ENCODE data around the gene MID1.

The MID1 gene

GRCh38 chrX:10620121-10620699 lies at the start of gene MID1:
Gene MID1 (minus strand): TSS chrX:10620585. CDS start chrX:10567547, 53,038 bp downstream.
- peak within 1 kb of the TSS; percentile 89 for H3K27ac ChIP-seq (ENCODE audit: extremely low read depth, low read depth, low read length)
- no peaks in the 10 kb centered on the region for H3K36me3 ChIP-seq (ENCODE audit: control insufficient read depth in 2 of 2, insufficient read depth in 1 of 2, low read length in 2 of 2)
- ChIA-PET POLR2A (interaction anchor here (0.6 to 2.5 kb wide), 4 partner anchors 10 to 134 kb away, joined by 3 to 11 read pairs (median 3); no protein-coding TSS in a partner anchor), CTCF (interaction anchor here (0.7 to 5.4 kb wide), 6 partner anchors 12 to 465 kb away, joined by 3 to 45 read pairs (median 3); no protein-coding TSS in a partner anchor)
- no peaks in the 10 kb centered on the region for H3K4me1 ChIP-seq (ENCODE audit: control insufficient read depth, insufficient read depth, low read length)
- no peaks in the 10 kb centered on the region for H3K9me3 ChIP-seq (ENCODE audit: control insufficient read depth, insufficient read depth, low read depth, low read length)
- H3K4me3 ChIP-seq (ENCODE audit: low read depth, low read length): peak within 1 kb of the TSS; percentile 62
- TF ChIP-seq ZNF280D (tag by site-specific recombination; IDR thresholded peaks at IDR 0.05): no peak
- no peak for TF ChIP-seq ZNF248 (tag by site-specific recombination; IDR thresholded peaks at IDR 0.05)
- TF ChIP-seq ZNF768 (tag by site-specific recombination; IDR thresholded peaks at IDR 0.05): no peak
- TF ChIP-seq GLIS2 (tag by site-specific recombination; IDR thresholded peaks at IDR 0.05): 0 out of 2 replicates have a peak, but pooled peaks have one; percentile 31
- peak; percentile 52; the same call in 1 of the 2 replicates for TF ChIP-seq MYNN (tag by site-specific recombination; IDR thresholded peaks at IDR 0.05; ENCODE audit: borderline replicate concordance)
- TF ChIP-seq TCF7L2 (IDR thresholded peaks at IDR 0.05; ENCODE audit: borderline replicate concordance, low read depth, low read length): peak; percentile 92
- no peak for TF ChIP-seq ZNF645 (tag by site-specific recombination; IDR thresholded peaks at IDR 0.05)
- no peak for TF ChIP-seq ZNF701 (tag by site-specific recombination; IDR thresholded peaks at IDR 0.05)
- no peak for TF ChIP-seq PBX3 (CRISPR knock-in tag; IDR thresholded peaks at IDR 0.05)
- no peak for TF ChIP-seq MZF1 (tag by site-specific recombination; IDR thresholded peaks at IDR 0.05; ENCODE audit: borderline replicate concordance)
- no peak for TF ChIP-seq ZNF596 (tag by site-specific recombination; IDR thresholded peaks at IDR 0.05)
- TF ChIP-seq SP2 (tag by site-specific recombination; IDR thresholded peaks at IDR 0.05): peak; percentile 42
- no peak for TF ChIP-seq ZNF223 (tag by site-specific recombination; IDR thresholded peaks at IDR 0.05)
- peak; percentile 47; the same call in 1 of the 2 replicates for TF ChIP-seq ZBTB17 (tag by site-specific recombination; IDR thresholded peaks at IDR 0.05)
- no peak for TF ChIP-seq ZBTB44 (tag by site-specific recombination; IDR thresholded peaks at IDR 0.05)
- TF ChIP-seq ZNF544 (tag by site-specific recombination; IDR thresholded peaks at IDR 0.05): no peak
- no peak for TF ChIP-seq ZNF664 (tag by site-specific recombination; IDR thresholded peaks at IDR 0.05)
- TF ChIP-seq ZNF335 (tag by site-specific recombination; conservative IDR thresholded peaks at IDR 0.05): peak; percentile 85
- TF ChIP-seq PRDM10 (tag by site-specific recombination; IDR thresholded peaks at IDR 0.05): no peak
- no peak for TF ChIP-seq ZNF530 (tag by site-specific recombination; IDR thresholded peaks at IDR 0.05; ENCODE audit: low read depth)
- TF ChIP-seq CTCF (tag by site-specific recombination; IDR thresholded peaks at IDR 0.05): no peak
- TF ChIP-seq ZNF837 (tag by site-specific recombination; IDR thresholded peaks at IDR 0.05): no peak
- TF ChIP-seq ZNF426 (tag by site-specific recombination; IDR thresholded peaks at IDR 0.05): no peak
- no peak for TF ChIP-seq ZSCAN23 (tag by site-specific recombination; IDR thresholded peaks at IDR 0.05)
